Femur (tissue), 1 donor: ENCODE results near the gene SRPX2.

Source experiments
- DNase-seq: peaks from one replicate; pipeline ENCODE4 v3.0.0-alpha.2; 2017

Gene SRPX2

GRCh38 chrX:100650841-100651240 lies 6.8 kb downstream of the SRPX2 start:
- no peak for DNase-seq

GRCh38 chrX:100652266-100652665 lies 8.3 kb downstream of the SRPX2 start:
- DNase-seq = no peak

GRCh38 chrX:100654261-100654660 lies 10.3 kb downstream of the SRPX2 start:
- DNase-seq = no peak

GRCh38 chrX:100658941-100659381 lies 15.0 kb downstream of the SRPX2 start:
- DNase-seq = no peak

- no peak for DNase-seq
Measured at GRCh38 chrX:100659431-100660137, 15.6 kb downstream of the SRPX2 start.

GRCh38 chrX:100662170-100662569 lies 18.2 kb downstream of the SRPX2 start:
- DNase-seq = no peak

- DNase-seq = no peak
Measured at GRCh38 chrX:100662796-100663195, 18.8 kb downstream of the SRPX2 start.

GRCh38 chrX:100663642-100664041 lies 19.6 kb downstream of the SRPX2 start:
- DNase-seq = no peak

GRCh38 chrX:100672966-100673365 lies 29.0 kb downstream of the SRPX2 start:
- no peak for DNase-seq

- no peak for DNase-seq
Measured at GRCh38 chrX:100673397-100673953, 29.5 kb downstream of the SRPX2 start.

- DNase-seq = no peak
Measured at GRCh38 chrX:100674705-100675104, 30.7 kb downstream of the SRPX2 start.

GRCh38 chrX:100677611-100678181 lies 33.7 kb downstream of the SRPX2 start:
- no peak for DNase-seq

- DNase-seq = no peak
Measured at GRCh38 chrX:100680756-100681155, 36.8 kb downstream of the SRPX2 start.

GRCh38 chrX:100681599-100681998 lies 37.6 kb downstream of the SRPX2 start:
- DNase-seq = no peak

GRCh38 chrX:100682939-100683338 lies 38.9 kb downstream of the SRPX2 start:
- DNase-seq = no peak

GRCh38 chrX:100685284-100685996 lies 41.4 kb downstream of the SRPX2 start:
- peak; percentile 75 for DNase-seq

- DNase-seq = no peak
Measured at GRCh38 chrX:100685997-100686305, 42.0 kb downstream of the SRPX2 start.

- DNase-seq = no peak
Measured at GRCh38 chrX:100687128-100687527, 43.1 kb downstream of the SRPX2 start.

- no peak for DNase-seq
Measured at GRCh38 chrX:100687546-100687945, 43.5 kb downstream of the SRPX2 start.

GRCh38 chrX:100695302-100695701 lies 51.3 kb downstream of the SRPX2 start:
- no peak for DNase-seq

GRCh38 chrX:100695991-100696390 lies 52.0 kb downstream of the SRPX2 start:
- no peak for DNase-seq

GRCh38 chrX:100696699-100697351 lies 52.8 kb downstream of the SRPX2 start:
- no peak for DNase-seq

GRCh38 chrX:100698551-100698950 lies 54.6 kb downstream of the SRPX2 start:
- DNase-seq = no peak
